Endodermal cell (in vitro differentiated cells): ENCODE measurements around the gene NCBP3. TPM values are rescaled to one million over a fixed set of nuclear protein-coding genes. Genes with fewer than 3 reads are reported as not detected.
A peak's percentile ranks its signal among the peaks of the same experiment; 100 is the strongest.

Experiments used
- DNase-seq: peaks from one replicate; pipeline ENCODE4 v3.0.0-alpha.2; 2017
- H3K27ac ChIP-seq: 2 replicates; pipeline ENCODE4 v1.5.1; 2013; ENCODE audit warnings: mild to moderate bottlenecking, low read depth, low read length, moderate library complexity
- H3K27me3 ChIP-seq: 2 replicates; pipeline ENCODE4 v1.6.1; 2013; ENCODE audit warnings: mild to moderate bottlenecking, low read length, moderate library complexity; ENCODE audit not compliant: insufficient read depth, control insufficient read depth, poor library complexity, severe bottlenecking
- H3K36me3 ChIP-seq: 2 replicates; pipeline ENCODE4 v1.7.0; 2013; ENCODE audit warnings: mild to moderate bottlenecking, low read length, moderate library complexity; ENCODE audit not compliant: control insufficient read depth, insufficient read depth
- H3K4me1 ChIP-seq: one replicate; pipeline ENCODE4 v1.7.0; 2013; ENCODE audit warnings: low read length; ENCODE audit not compliant: control insufficient read depth, insufficient read depth
- H3K4me3 ChIP-seq: 2 replicates; pipeline ENCODE4 v1.5.1; 2013; ENCODE audit warnings: mild to moderate bottlenecking, low read length, moderate library complexity
- H3K9ac ChIP-seq: 2 replicates; pipeline ENCODE4 v1.6.1; 2013; ENCODE audit warnings: mild to moderate bottlenecking, low read length, moderate library complexity; ENCODE audit not compliant: poor library complexity, severe bottlenecking; ENCODE audit errors: extremely low read depth
- H3K9me3 ChIP-seq: 2 replicates; pipeline ENCODE4 v1.6.1; 2013; ENCODE audit warnings: mild to moderate bottlenecking, low read length, moderate library complexity; ENCODE audit not compliant: control insufficient read depth
- H3K27ac Mint-ChIP-seq: 2 replicates; pipeline ENCODE4 v1.8.0; 2020; ENCODE audit warnings: mixed read lengths
- H3K27me3 Mint-ChIP-seq: 2 replicates; pipeline ENCODE4 v1.8.0; 2021; ENCODE audit warnings: mild to moderate bottlenecking, mixed read lengths; ENCODE audit not compliant: insufficient read depth
- H3K36me3 Mint-ChIP-seq: 2 replicates; pipeline ENCODE4 v1.8.0; 2020; ENCODE audit warnings: low read depth, mixed read lengths
- H3K4me1 Mint-ChIP-seq: 2 replicates; pipeline ENCODE4 v1.8.0; 2020; ENCODE audit warnings: mixed read lengths
- H3K4me3 Mint-ChIP-seq: 2 replicates; pipeline ENCODE4 v1.8.0; 2020; ENCODE audit warnings: mild to moderate bottlenecking, moderate library complexity, mixed read lengths
- H3K9me3 Mint-ChIP-seq: 2 replicates; pipeline ENCODE4 v1.8.0; 2020; ENCODE audit warnings: mild to moderate bottlenecking, mixed read lengths
- WGBS, 2 experiments: methylation state at CpG; one replicate each; pipeline versions ENCODE4 v1.1.5 to v1.1.7; 2013; ENCODE audit warnings: missing lambda C conversion rate in 2 of 2, mixed read lengths in 1 of 2; ENCODE audit not compliant: insufficient coverage in 1 of 2, insufficient read length in 1 of 2; 5-methylcytosine and 5-hydroxymethylcytosine counted together
- total RNA-seq, 2 donors: library from RNA; stranded (reverse); fragmentation: NEBNext Ultra II Directional in 1 of 2; extraction: Animal tissue kit (Norgen Biotek cat#: 25700) in 1 of 2; gene quantifications; 2 replicates in 1 of 2; 3 replicates in 1 of 2; pipeline ENCODE4 v1.2.1, GENCODE V29; 2021
- TF ChIP-seq, protein P1 (sequence below): fragments of 200-600 bp; sonication (generic); conservative IDR thresholded peaks from 2 replicates; pipeline ENCODE4 v1.5.0; 2021; ENCODE audit warnings: antibody characterized with exemption, mild to moderate bottlenecking

The NCBP3 gene
- total RNA-seq, 2 donors from 2014 or later, result 74.5 to 75.9 TPM

DNA sequence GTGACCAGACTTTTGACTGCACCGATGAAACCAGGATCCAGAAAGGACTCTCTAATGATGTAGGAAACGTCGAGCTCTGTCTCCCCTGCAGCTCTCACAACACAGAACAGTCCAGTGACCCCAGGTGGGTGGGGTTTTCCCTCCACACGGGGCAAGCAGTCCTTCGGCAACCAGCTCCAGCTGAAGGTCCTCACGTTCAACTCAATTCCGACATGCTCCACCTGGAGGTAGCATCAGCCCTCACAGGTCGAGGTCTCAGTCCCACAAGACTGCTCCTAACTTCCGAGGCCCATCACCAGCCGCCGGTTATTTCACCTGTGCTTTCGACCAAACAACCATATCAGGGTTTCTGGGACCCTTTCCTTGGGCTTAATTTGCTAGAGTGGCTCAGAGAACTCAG, 73.3 kb downstream of the NCBP3 start:
- Histone ChIP-seq H3K4me1 (no peaks in the 10 kb centered on the region), H3K36me3 (no peaks in the 10 kb centered on the region), H3K9me3 (no peaks in the 10 kb centered on the region), H3K4me3 (no peak overlapping the region), H3K27me3 (no peaks in the 10 kb centered on the region), H3K9ac (no peak overlapping the region), H3K27ac (no peak overlapping the region)
- Mint-ChIP-seq H3K4me3 (no peak overlapping the region), H3K9me3 (peaks cover 4% of the 10 kb centered on the region), H3K36me3 (no peaks in the 10 kb centered on the region), H3K27me3 (no peaks in the 10 kb centered on the region), H3K27ac (no peak overlapping the region), H3K4me1 (peaks cover 3% of the 10 kb centered on the region)
- 77 to 84% methylated on average over 12 of the region's 12 CpGs for WGBS, 2 experiments
- DNase-seq, result peak; percentile 87
- TF ChIP-seq, protein P1, sequence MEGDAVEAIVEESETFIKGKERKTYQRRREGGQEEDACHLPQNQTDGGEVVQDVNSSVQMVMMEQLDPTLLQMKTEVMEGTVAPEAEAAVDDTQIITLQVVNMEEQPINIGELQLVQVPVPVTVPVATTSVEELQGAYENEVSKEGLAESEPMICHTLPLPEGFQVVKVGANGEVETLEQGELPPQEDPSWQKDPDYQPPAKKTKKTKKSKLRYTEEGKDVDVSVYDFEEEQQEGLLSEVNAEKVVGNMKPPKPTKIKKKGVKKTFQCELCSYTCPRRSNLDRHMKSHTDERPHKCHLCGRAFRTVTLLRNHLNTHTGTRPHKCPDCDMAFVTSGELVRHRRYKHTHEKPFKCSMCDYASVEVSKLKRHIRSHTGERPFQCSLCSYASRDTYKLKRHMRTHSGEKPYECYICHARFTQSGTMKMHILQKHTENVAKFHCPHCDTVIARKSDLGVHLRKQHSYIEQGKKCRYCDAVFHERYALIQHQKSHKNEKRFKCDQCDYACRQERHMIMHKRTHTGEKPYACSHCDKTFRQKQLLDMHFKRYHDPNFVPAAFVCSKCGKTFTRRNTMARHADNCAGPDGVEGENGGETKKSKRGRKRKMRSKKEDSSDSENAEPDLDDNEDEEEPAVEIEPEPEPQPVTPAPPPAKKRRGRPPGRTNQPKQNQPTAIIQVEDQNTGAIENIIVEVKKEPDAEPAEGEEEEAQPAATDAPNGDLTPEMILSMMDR, result peak; percentile 66

DNA sequence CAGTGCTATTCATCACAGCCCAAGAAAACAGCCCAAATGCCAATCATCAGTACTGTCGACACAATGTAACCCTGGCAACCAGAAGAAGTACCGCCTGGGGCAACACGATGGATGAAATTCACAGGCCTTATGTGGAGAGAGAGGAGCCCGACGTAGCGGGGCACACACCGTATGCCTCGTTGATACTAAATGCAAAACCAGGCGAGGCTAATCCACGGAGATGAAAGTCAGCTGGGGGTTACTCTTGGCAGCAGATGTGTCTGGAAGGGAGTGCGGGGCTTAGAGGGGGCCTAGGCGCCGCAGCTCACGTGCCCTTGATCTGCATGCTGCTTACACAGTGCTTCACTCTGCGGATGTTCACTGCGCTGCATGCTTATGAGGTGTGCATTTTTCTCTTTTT, 74.9 kb downstream of the NCBP3 start:
- Mint-ChIP-seq H3K36me3 (no peaks in the 10 kb centered on the region), H3K27me3 (no peaks in the 10 kb centered on the region), H3K4me3 (no peak overlapping the region), H3K9me3 (peaks cover 10% of the 10 kb centered on the region), H3K27ac (no peak overlapping the region), H3K4me1 (peaks cover 3% of the 10 kb centered on the region)
- 80 to 89% methylated on average over 3 to 16 of the region's 16 CpGs for WGBS, 2 experiments
- Histone ChIP-seq H3K9me3 (no peaks in the 10 kb centered on the region), H3K4me3 (no peak overlapping the region), H3K27ac (peak overlapping the region; percentile 81), H3K4me1 (no peaks in the 10 kb centered on the region), H3K9ac (no peak overlapping the region), H3K27me3 (no peaks in the 10 kb centered on the region), H3K36me3 (no peaks in the 10 kb centered on the region)
- DNase-seq, result no peak
- TF ChIP-seq, protein P1, result no peak

DNA sequence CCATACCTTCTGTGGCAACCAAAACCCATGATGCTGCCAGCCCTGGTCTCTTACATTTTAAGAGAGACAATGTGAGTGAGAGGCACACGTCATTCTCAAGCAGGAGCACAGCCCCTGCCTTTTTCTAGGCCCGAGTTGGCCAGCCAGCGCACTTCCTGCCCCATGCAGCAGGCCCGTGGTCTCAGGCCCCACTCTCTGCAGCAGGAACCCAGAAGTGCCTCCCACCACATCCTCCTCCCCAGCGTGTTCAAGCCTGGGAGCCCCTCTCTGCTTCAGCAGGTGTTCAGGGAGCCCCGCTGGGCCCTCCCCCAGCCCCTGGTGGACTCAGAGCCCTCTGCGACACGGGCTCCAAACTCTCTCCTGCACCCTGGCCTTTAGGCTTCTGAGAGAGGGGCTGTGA, 75.6 kb downstream of the NCBP3 start:
- Mint-ChIP-seq H3K27ac (no peak overlapping the region), H3K9me3 (peaks cover 13% of the 10 kb centered on the region), H3K27me3 (no peaks in the 10 kb centered on the region), H3K4me3 (no peak overlapping the region), H3K36me3 (no peaks in the 10 kb centered on the region), H3K4me1 (peaks cover 3% of the 10 kb centered on the region)
- DNase-seq, result peak; percentile 58
- TF ChIP-seq, protein P1, result no peak
- H3K9ac ChIP-seq, result no peak overlapping the region
- H3K36me3 ChIP-seq, result no peaks in the 10 kb centered on the region
- H3K27me3 ChIP-seq, result no peaks in the 10 kb centered on the region
- 79 to 88% methylated on average over 5 to 8 of the region's 8 CpGs for WGBS, 2 experiments
- H3K9me3 ChIP-seq, result no peaks in the 10 kb centered on the region
- H3K27ac ChIP-seq, result peak overlapping the region; percentile 81
- no peaks in the 10 kb centered on the region for H3K4me1 ChIP-seq
- H3K4me3 ChIP-seq, result no peak overlapping the region
